Right lobe of liver (tissue), 4 donors: Measurements from ENCODE around the gene RPS6KA4.

ENCODE experiments used
- CTCF ChIP-seq, 4 donors: fragments of 200-600 bp in 3 of 4; fragments of 450-650 bp in 1 of 4; IDR thresholded peaks; one replicate each; pipeline versions ENCODE4 v1.5.1 to v1.8.0; 2016 to 2022; ENCODE audit warnings: antibody characterized with exemption in 4 of 4, mild to moderate bottlenecking in 2 of 4
- POLR2A ChIP-seq: fragments of 450-650 bp; IDR thresholded peaks from one replicate; pipeline ENCODE4 v1.6.1; 2017; ENCODE audit warnings: antibody characterized with exemption, mild to moderate bottlenecking
- donor health status: DM: no; HTN: no; CAD: no.
- donor health status: DM: no; HTN: no; CAD: no.
- donor health status: DM: no; HTN: yes; CAD: no.

- TF ChIP-seq CTCF (IDR thresholded peaks at IDR 0.05) (no peak), POLR2A (no peak)
Observed at GRCh38 chr11:64314146-64314804, 44.7 kb upstream of the RPS6KA4 start.
